Endothelial cell (in vitro differentiated cells): ENCODE measurements around the gene AMT. TPM values are rescaled to one million over a fixed set of nuclear protein-coding genes. Genes with fewer than 3 reads are reported as not detected.

Experiments
- DNase-seq: peaks from one replicate; pipeline ENCODE4 v3.0.0; 2021; ENCODE audit warnings: low spot score
- H3K27ac Mint-ChIP-seq: one replicate; pipeline ENCODE4 v1.8.0; 2021; ENCODE audit warnings: mixed read lengths, inconsistent platforms; ENCODE audit not compliant: unreplicated experiment
- H3K27me3 Mint-ChIP-seq: one replicate; pipeline ENCODE4 v1.8.0; 2021; ENCODE audit warnings: mild to moderate bottlenecking, moderate library complexity, mixed read lengths, inconsistent platforms; ENCODE audit not compliant: unreplicated experiment
- H3K36me3 Mint-ChIP-seq: one replicate; pipeline ENCODE4 v1.8.0; 2021; ENCODE audit warnings: mild to moderate bottlenecking, low read depth, mixed read lengths, inconsistent platforms; ENCODE audit not compliant: unreplicated experiment
- H3K4me1 Mint-ChIP-seq: one replicate; pipeline ENCODE4 v1.8.0; 2021; ENCODE audit warnings: mild to moderate bottlenecking, mixed read lengths, inconsistent platforms; ENCODE audit not compliant: unreplicated experiment
- H3K4me3 Mint-ChIP-seq: one replicate; pipeline ENCODE4 v1.8.0; 2021; ENCODE audit warnings: mild to moderate bottlenecking, mixed read lengths, inconsistent platforms; ENCODE audit not compliant: unreplicated experiment
- H3K9me3 Mint-ChIP-seq: one replicate; pipeline ENCODE4 v1.8.0; 2021; ENCODE audit warnings: mixed read lengths, inconsistent platforms; ENCODE audit not compliant: unreplicated experiment
- total RNA-seq: library from RNA; stranded (reverse); fragmentation: NEBNext Ultra II Directional; extraction: Animal tissue kit (Norgen Biotek cat#: 25700); gene quantifications from one replicate; pipeline ENCODE4 v1.2.1, GENCODE V29; 2021; ENCODE audit not compliant: unreplicated experiment
- TF ChIP-seq, protein P1 (sequence below): fragments of 200-600 bp; sonication (generic); IDR thresholded peaks from one replicate; pipeline ENCODE4 v1.5.0; 2021; ENCODE audit warnings: antibody characterized with exemption; ENCODE audit not compliant: unreplicated experiment

Gene AMT
- total RNA-seq, 1 donor from 2014 or later: 11.9 TPM

DNA sequence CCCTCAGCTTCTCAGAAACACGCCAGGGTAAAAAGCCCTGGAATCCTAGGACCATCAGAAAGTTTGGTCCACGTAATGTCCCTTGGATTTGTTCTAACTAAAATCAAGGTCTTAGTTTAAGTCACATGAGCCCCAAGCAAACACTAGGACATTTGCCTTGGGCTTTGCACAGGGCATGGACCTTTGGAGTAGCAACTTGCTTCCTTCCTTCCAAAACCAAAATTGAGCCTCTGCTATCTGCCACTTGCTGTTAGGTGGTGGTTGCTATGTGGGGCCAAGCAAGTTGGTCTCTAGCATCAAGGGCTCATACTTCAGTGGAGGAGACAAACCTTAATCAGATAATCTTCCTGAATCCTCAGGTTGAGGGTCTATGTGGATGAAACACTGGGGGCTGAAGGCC lies 43.8 kb upstream of the AMT start:
- Mint-ChIP-seq H3K36me3 (no peaks in the 10 kb centered on the region), H3K4me3 (no peak overlapping the region), H3K27ac (no peak overlapping the region), H3K4me1 (peaks cover 25% of the 10 kb centered on the region), H3K9me3 (no peaks in the 10 kb centered on the region), H3K27me3 (peaks cover 2% of the 10 kb centered on the region)
- DNase-seq: no peak
- TF ChIP-seq, protein P1, sequence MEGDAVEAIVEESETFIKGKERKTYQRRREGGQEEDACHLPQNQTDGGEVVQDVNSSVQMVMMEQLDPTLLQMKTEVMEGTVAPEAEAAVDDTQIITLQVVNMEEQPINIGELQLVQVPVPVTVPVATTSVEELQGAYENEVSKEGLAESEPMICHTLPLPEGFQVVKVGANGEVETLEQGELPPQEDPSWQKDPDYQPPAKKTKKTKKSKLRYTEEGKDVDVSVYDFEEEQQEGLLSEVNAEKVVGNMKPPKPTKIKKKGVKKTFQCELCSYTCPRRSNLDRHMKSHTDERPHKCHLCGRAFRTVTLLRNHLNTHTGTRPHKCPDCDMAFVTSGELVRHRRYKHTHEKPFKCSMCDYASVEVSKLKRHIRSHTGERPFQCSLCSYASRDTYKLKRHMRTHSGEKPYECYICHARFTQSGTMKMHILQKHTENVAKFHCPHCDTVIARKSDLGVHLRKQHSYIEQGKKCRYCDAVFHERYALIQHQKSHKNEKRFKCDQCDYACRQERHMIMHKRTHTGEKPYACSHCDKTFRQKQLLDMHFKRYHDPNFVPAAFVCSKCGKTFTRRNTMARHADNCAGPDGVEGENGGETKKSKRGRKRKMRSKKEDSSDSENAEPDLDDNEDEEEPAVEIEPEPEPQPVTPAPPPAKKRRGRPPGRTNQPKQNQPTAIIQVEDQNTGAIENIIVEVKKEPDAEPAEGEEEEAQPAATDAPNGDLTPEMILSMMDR: no peak

DNA sequence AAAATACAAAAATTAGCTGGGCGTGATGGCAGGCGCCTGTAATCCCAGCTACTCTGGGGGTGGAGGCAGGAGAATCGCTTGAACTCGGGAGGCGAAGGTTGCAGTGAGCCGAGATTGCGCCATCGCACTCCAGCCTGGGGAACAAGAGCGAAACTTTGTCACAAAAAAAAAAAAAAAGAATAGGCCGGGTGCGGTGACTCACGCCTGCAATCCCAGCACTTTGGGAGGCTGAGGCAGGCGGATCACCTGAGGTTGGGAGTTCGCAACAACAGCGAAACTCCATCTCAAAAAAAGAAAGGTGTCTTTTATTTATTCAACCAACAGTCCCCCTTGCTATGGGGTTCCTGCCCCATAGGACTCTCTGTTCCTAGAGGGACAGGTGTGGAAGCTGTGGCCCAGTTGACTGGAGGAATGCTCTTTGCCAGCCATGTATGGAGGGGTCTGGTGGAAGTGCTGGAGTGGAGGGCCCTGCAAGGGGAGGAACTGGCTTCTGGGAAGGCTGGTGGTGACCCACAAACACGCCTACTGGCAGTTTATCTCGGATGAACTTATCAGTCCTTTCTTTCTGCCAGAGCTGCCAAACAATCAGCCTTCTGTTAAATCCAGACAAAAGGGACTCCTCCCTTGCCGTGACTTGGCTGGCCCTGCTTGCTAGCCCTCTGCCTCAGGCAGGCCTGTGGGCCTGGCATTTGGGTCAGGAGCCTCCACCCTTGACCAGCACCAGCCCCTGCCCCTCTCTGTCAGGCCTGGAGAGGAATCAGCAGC lies 43.2 kb upstream of the AMT start:
- Mint-ChIP-seq H3K9me3 (no peaks in the 10 kb centered on the region), H3K27ac (no peak overlapping the region)
- DNase-seq: no peak

DNA sequence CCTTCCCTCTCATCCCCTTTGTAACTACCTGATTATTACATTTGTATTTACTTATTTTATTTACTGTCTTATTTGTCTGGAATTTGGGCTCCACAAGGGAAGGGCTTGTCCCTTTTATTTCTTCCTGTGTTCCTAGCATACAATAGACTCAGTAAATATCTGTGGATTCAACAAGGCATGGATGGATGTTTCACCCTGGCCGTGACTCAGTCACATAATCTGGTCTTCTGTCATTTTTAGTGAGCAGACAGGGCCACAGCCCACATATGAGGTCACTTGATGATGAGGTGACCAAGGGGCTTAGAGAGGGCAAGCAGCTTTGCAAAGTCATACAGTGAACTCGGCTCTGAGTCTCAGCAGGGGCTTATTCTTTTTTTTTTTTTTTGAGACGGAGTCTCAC lies 39.9 kb upstream of the AMT start:
- TF ChIP-seq, protein P1: no peak
- H3K9me3 Mint-ChIP-seq: no peaks in the 10 kb centered on the region
- DNase-seq: no peak
- no peaks in the 10 kb centered on the region for H3K36me3 Mint-ChIP-seq
- peaks cover 23% of the 10 kb centered on the region for H3K4me1 Mint-ChIP-seq
- peaks cover 6% of the 10 kb centered on the region for H3K27me3 Mint-ChIP-seq
- H3K4me3 Mint-ChIP-seq: no peak overlapping the region
- peak overlapping the region; percentile 57 for H3K27ac Mint-ChIP-seq

More for the DNA sequence above, 43.2 kb upstream of the AMT start:
- no peak overlapping the region for H3K4me3 Mint-ChIP-seq
- peaks cover 21% of the 10 kb centered on the region for H3K4me1 Mint-ChIP-seq
- no peaks in the 10 kb centered on the region for H3K36me3 Mint-ChIP-seq
- TF ChIP-seq, protein P1: no peak
- peaks cover 3% of the 10 kb centered on the region for H3K27me3 Mint-ChIP-seq

DNA sequence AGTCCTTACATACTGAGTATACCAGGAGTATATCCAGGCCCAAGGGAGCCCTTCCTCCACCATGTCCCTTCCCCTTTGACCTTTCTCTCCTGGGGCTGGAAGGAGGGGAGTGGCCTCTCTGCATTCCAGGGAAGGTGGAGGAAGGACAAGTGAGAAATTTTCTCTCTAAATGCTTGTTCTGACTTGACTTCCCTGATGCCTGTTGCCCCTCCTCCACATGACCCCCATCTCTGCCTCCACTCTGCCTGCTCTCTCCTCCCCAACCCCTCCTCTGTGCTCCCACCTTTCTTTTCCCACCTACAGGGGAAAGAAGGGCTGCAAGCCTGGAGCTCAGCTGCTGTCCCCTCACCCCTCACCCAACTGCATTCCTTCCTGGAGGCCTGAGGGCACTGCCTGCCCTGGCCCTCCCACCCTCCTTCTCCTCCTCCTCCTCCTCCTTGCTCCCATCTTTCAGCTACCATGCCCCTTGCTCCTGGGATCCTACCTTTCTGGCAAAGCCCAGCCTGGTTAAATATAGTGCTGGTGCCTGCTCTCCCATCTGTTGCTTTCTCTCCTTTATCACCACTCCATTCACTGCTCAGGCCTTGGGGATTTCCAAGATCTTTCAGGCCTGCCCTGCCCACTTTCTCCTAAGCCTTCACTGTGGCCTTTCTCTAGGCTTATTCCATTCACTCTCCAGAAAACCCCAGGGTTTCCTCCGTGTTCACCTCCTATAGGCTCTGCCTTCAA lies 39.3 kb upstream of the AMT start:
- Mint-ChIP-seq H3K27me3 (peaks cover 6% of the 10 kb centered on the region), H3K27ac (peak overlapping the region; percentile 57), H3K4me1 (peaks cover 23% of the 10 kb centered on the region), H3K9me3 (no peaks in the 10 kb centered on the region), H3K4me3 (no peak overlapping the region), H3K36me3 (no peaks in the 10 kb centered on the region)
- no peak for DNase-seq
- TF ChIP-seq, protein P1: no peak

DNA sequence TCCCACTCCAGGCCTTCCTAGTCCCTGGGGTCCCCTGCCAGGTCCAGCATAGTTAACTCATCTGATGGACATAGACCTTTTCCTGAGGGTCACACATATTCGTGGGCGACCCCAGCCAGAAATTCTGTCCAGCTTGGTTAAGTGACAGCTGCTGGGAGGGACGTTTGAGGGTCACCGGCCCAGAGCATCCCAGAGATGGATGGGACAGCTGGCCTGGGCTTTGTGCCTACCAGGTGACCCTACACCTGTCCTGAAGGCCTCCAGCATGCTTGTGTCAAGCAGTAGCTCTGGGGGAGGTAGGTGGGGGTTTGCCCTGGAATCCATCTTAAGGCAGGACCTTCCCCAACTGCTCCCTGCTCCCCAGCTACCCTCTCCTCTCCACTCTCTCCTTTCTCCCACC lies 38.7 kb upstream of the AMT start:
- Mint-ChIP-seq H3K27ac (no peak overlapping the region), H3K27me3 (peaks cover 6% of the 10 kb centered on the region), H3K4me1 (peaks cover 23% of the 10 kb centered on the region), H3K9me3 (no peaks in the 10 kb centered on the region), H3K4me3 (no peak overlapping the region), H3K36me3 (no peaks in the 10 kb centered on the region)
- no peak for DNase-seq
- TF ChIP-seq, protein P1: no peak
